CD4-positive, alpha-beta memory T cell (primary cell): ENCODE results near the gene NR3C2. TPM values are rescaled to one million over a fixed set of nuclear protein-coding genes. Genes with fewer than 3 reads are reported as not detected.
A peak's percentile ranks its signal among the peaks of the same experiment; 100 is the strongest.

ENCODE experiments used
- CTCF ChIA-PET: fragments of 350-600 bp; sonication (Branson Sonifier 250); formaldehyde crosslinking; loops from one replicate; lab custom pipeline; 2021; ENCODE audit warnings: inconsistent platforms; ENCODE audit not compliant: partially characterized antibody; lab: Charles Lee
- POLR2A ChIA-PET: fragments of 350-600 bp; sonication (Branson Sonifier 250); formaldehyde crosslinking; loops from one replicate; lab custom pipeline; 2021; ENCODE audit not compliant: partially characterized antibody; lab: Charles Lee
- DNase-seq, 5 donors: peaks; one replicate each; pipeline versions ENCODE4 v3.0.0 to v3.0.0-alpha.2; 2020 to 2022; ENCODE audit warnings: mixed read lengths in 1 of 5
- H3K27ac ChIP-seq: one replicate; pipeline ENCODE4 v1.7.0; 2013; ENCODE audit warnings: low read depth, low read length
- H3K27me3 ChIP-seq: 2 replicates; pipeline ENCODE4 v1.7.0; 2013; ENCODE audit warnings: mild to moderate bottlenecking, low read length, moderate library complexity; ENCODE audit not compliant: insufficient read depth
- H3K36me3 ChIP-seq: 2 replicates; pipeline ENCODE4 v1.7.0; 2013; ENCODE audit warnings: mild to moderate bottlenecking, low read length, moderate library complexity; ENCODE audit not compliant: insufficient read depth
- H3K4me1 ChIP-seq: 2 replicates; pipeline ENCODE4 v1.7.0; 2013; ENCODE audit warnings: mild to moderate bottlenecking, low read length, moderate library complexity; ENCODE audit not compliant: insufficient read depth
- H3K4me3 ChIP-seq, 2 donors: one replicate each; pipeline ENCODE4 v1.7.0; 2013; ENCODE audit warnings: low read length in 2 of 2, mild to moderate bottlenecking in 1 of 2
- H3K9me3 ChIP-seq, 2 donors: one replicate each; pipeline ENCODE4 v1.7.0; 2013; ENCODE audit warnings: low read length in 2 of 2, control low read depth in 1 of 2; ENCODE audit not compliant: control insufficient read depth in 1 of 2
- H3K27ac Mint-ChIP-seq, 7 donors: one replicate each; pipeline ENCODE4 v1.8.0; 2020 to 2021; ENCODE audit warnings: mixed read lengths in 7 of 7, mild to moderate bottlenecking in 6 of 7, inconsistent platforms in 3 of 7, moderate library complexity in 3 of 7
- H3K27me3 Mint-ChIP-seq, 2 donors: one replicate each; pipeline ENCODE4 v1.8.0; 2020 to 2021; ENCODE audit warnings: mixed read lengths in 2 of 2
- H3K36me3 Mint-ChIP-seq, 2 donors: one replicate each; pipeline ENCODE4 v1.8.0; 2020 to 2021; ENCODE audit warnings: mixed read lengths in 2 of 2, inconsistent platforms in 1 of 2, mild to moderate bottlenecking in 1 of 2
- H3K4me1 Mint-ChIP-seq, 4 donors: one replicate each; pipeline ENCODE4 v1.8.0; 2020 to 2021; ENCODE audit warnings: mixed read lengths in 4 of 4, mild to moderate bottlenecking in 1 of 4
- H3K4me3 Mint-ChIP-seq, 8 donors: one replicate each; pipeline ENCODE4 v1.8.0; 2020 to 2021; ENCODE audit warnings: mixed read lengths in 8 of 8, mild to moderate bottlenecking in 7 of 8, moderate library complexity in 6 of 8, inconsistent platforms in 3 of 8
- H3K9me3 Mint-ChIP-seq, 8 donors: one replicate each; pipeline ENCODE4 v1.8.0; 2020 to 2021; ENCODE audit warnings: mixed read lengths in 8 of 8, mild to moderate bottlenecking in 5 of 8, inconsistent platforms in 3 of 8, moderate library complexity in 1 of 8
- intact Hi-C: fragments of 100-400 bp; cut with micrococcal nuclease; formaldehyde crosslinking; loops from one replicate; pipeline ENCODE4 v1.15.1; 2023
- polyA plus RNA-seq, 2 donors: library from polyadenylated mRNA; unstranded; fragments of 300-500 nt; fragmentation: Illumina TruSeq; gene quantifications; one replicate each; pipeline ENCODE4 v1.2.3, GENCODE V29; 2021
- total RNA-seq, 2 experiments: library from RNA; stranded (reverse); gene quantifications; one replicate each; pipeline ENCODE4 v1.2.3, GENCODE V29; 2021

NR3C2 gene
- total and polyA plus RNA-seq, 4 experiments from 2014 or later: 4.9 to 50.9 (median 26.8) TPM

- peaks cover 46% of the 10 kb centered on the region for H3K4me1 ChIP-seq
- H3K27me3 ChIP-seq: no peaks in the 10 kb centered on the region
- H3K36me3 ChIP-seq: no peaks in the 10 kb centered on the region
- Mint-ChIP-seq H3K4me3 (peak overlapping the region; percentile 99 to 100 (median 100)), H3K27ac (peak overlapping the region; percentile 85 to 99 (median 94)), H3K9me3 (no peaks in the 10 kb centered on the region), H3K4me1 (peaks cover 37 to 60% (median 42%) of the 10 kb centered on the region in 4 donors), H3K36me3 (peaks cover 0 to 21% of the 10 kb centered on the region in 2 donors), H3K27me3 (no peaks in the 10 kb centered on the region)
- CTCF ChIA-PET: interaction anchor here (0.7 to 2.4 kb wide), 6 partner anchors 9 to 520 kb away, joined by 3 to 13 read pairs (median 6); no protein-coding TSS in a partner anchor
- H3K4me3 ChIP-seq: peak overlapping the region; percentile 27 to 97
- POLR2A ChIA-PET: interaction anchor here (0.7 to 7.1 kb wide), 14 partner anchors 11 to 827 kb away, joined by 3 to 129 read pairs (median 17); partner anchors contain the start of genes ARHGAP10 and TMEM184C
- intact Hi-C loops: loop anchor here (5.0 kb wide), 1 partner anchor 827 kb away; the partner anchor contains the start of gene TMEM184C
- peak overlapping the region; percentile 92 for H3K27ac ChIP-seq
- no peaks in the 10 kb centered on the region for H3K9me3 ChIP-seq
- peak; percentile 55 to 69 (median 65) for DNase-seq
These were observed 2.3 kb upstream of the NR3C2 start for GRCh38 chr4:148444296-148445070.

GRCh38 chr4:148443512-148444295 lies 1.5 kb upstream of the NR3C2 start:
- POLR2A ChIA-PET: interaction anchor here (0.6 to 7.1 kb wide), 27 partner anchors 10 to 826 kb away, joined by 3 to 129 read pairs (median 8); partner anchors contain the start of genes ARHGAP10, PRMT9 and TMEM184C
- Histone ChIP-seq H3K4me3 (peak overlapping the region; percentile 82 to 97), H3K27me3 (no peaks in the 10 kb centered on the region), H3K4me1 (peaks cover 54% of the 10 kb centered on the region), H3K9me3 (no peaks in the 10 kb centered on the region), H3K36me3 (no peaks in the 10 kb centered on the region), H3K27ac (peak overlapping the region; percentile 92)
- intact Hi-C loops: loop anchor here (2.0 to 5.0 kb wide), 2 partner anchors 713 to 826 kb away; partner anchors contain the start of gene TMEM184C
- H3K27ac Mint-ChIP-seq: peak overlapping the region; percentile 98 to 99 (median 99)
- H3K4me1 Mint-ChIP-seq: peaks cover 41 to 66% (median 46%) of the 10 kb centered on the region in 4 donors
- H3K27me3 Mint-ChIP-seq: no peaks in the 10 kb centered on the region
- H3K36me3 Mint-ChIP-seq: peaks cover 0 to 21% of the 10 kb centered on the region in 2 donors
- CTCF ChIA-PET: interaction anchor here (0.6 to 2.4 kb wide), 11 partner anchors 9 to 711 kb away, joined by 3 to 13 read pairs (median 6); partner anchors contain the start of gene ARHGAP10
- no peaks in the 10 kb centered on the region for H3K9me3 Mint-ChIP-seq
- peak; percentile 30 to 64 (median 37) for DNase-seq
- H3K4me3 Mint-ChIP-seq: peak overlapping the region; percentile 99 to 100 (median 100)

- Mint-ChIP-seq H3K9me3 (no peaks in the 10 kb centered on the region), H3K27ac (peak overlapping the region; percentile 98 to 99 (median 99)), H3K27me3 (no peaks in the 10 kb centered on the region), H3K4me3 (peak overlapping the region; percentile 99 to 100 (median 100)), H3K36me3 (peaks cover 0 to 21% of the 10 kb centered on the region in 2 donors), H3K4me1 (peaks cover 45 to 73% (median 52%) of the 10 kb centered on the region in 4 donors)
- DNase-seq: no peak
- ChIA-PET CTCF (interaction anchor here (0.6 to 2.4 kb wide), 11 partner anchors 8 to 711 kb away, joined by 3 to 13 read pairs (median 6); partner anchors contain the start of gene ARHGAP10), POLR2A (interaction anchor here (0.6 to 7.1 kb wide), 36 partner anchors 10 to 825 kb away, joined by 3 to 129 read pairs (median 6); partner anchors contain the start of genes ARHGAP10, PRMT9 and TMEM184C)
- H3K4me3 ChIP-seq: peak overlapping the region; percentile 82 to 97
- no peaks in the 10 kb centered on the region for H3K27me3 ChIP-seq
- no peaks in the 10 kb centered on the region for H3K9me3 ChIP-seq
- intact Hi-C loops: loop anchor here (1.0 to 5.0 kb wide), 5 partner anchors 67 to 826 kb away; partner anchors contain the start of genes PRMT9 and TMEM184C
- peaks cover 55% of the 10 kb centered on the region for H3K4me1 ChIP-seq
- peak overlapping the region; percentile 92 for H3K27ac ChIP-seq
- H3K36me3 ChIP-seq: no peaks in the 10 kb centered on the region
These were observed 758 bp upstream of the NR3C2 start for GRCh38 chr4:148442832-148443511.

- Histone ChIP-seq H3K36me3 (no peaks in the 10 kb centered on the region), H3K27ac (peak overlapping the region; percentile 92), H3K4me1 (peaks cover 49% of the 10 kb centered on the region), H3K27me3 (no peaks in the 10 kb centered on the region), H3K9me3 (no peaks in the 10 kb centered on the region), H3K4me3 (peak overlapping the region; percentile 73 to 97)
- H3K36me3 Mint-ChIP-seq: peaks cover 1 to 22% of the 10 kb centered on the region in 2 donors
- no peaks in the 10 kb centered on the region for H3K9me3 Mint-ChIP-seq
- no peak for DNase-seq
- H3K27me3 Mint-ChIP-seq: no peaks in the 10 kb centered on the region
- peak overlapping the region; percentile 99 to 100 (median 100) for H3K4me3 Mint-ChIP-seq
- intact Hi-C loops: loop anchor here (5.0 kb wide), 1 partner anchor 824 kb away; the partner anchor contains the start of gene TMEM184C
- ChIA-PET POLR2A (interaction anchor here (1.0 to 7.1 kb wide), 17 partner anchors 8 to 758 kb away, joined by 3 to 129 read pairs (median 10); partner anchors contain the start of genes ARHGAP10 and PRMT9), CTCF (interaction anchor here (0.8 to 2.4 kb wide), 4 partner anchors 9 to 389 kb away, joined by 3 to 9 read pairs (median 3); no protein-coding TSS in a partner anchor)
- H3K27ac Mint-ChIP-seq: peak overlapping the region; percentile 61 to 99 (median 98)
- H3K4me1 Mint-ChIP-seq: peaks cover 40 to 68% (median 47%) of the 10 kb centered on the region in 4 donors
These were observed 609 bp downstream of the NR3C2 start for GRCh38 chr4:148441624-148441985.

GRCh38 chr4:148438047-148438446 lies 4.2 kb downstream of the NR3C2 start:
- no peaks in the 10 kb centered on the region for H3K9me3 Mint-ChIP-seq
- Histone ChIP-seq H3K9me3 (no peaks in the 10 kb centered on the region), H3K4me1 (peaks cover 73% of the 10 kb centered on the region), H3K27ac (no peak overlapping the region), H3K27me3 (no peaks in the 10 kb centered on the region), H3K4me3 (no peak overlapping the region), H3K36me3 (no peaks in the 10 kb centered on the region)
- intact Hi-C loops: no loop called here
- no peak overlapping the region for H3K27ac Mint-ChIP-seq
- no peaks in the 10 kb centered on the region for H3K27me3 Mint-ChIP-seq
- CTCF ChIA-PET: no interaction called here
- peaks cover 55 to 90% (median 63%) of the 10 kb centered on the region in 4 donors for H3K4me1 Mint-ChIP-seq
- H3K4me3 Mint-ChIP-seq: peak overlapping the region in 2 of 8 donors; percentile 11 to 56
- POLR2A ChIA-PET: no interaction called here
- H3K36me3 Mint-ChIP-seq: peaks cover 22 to 34% of the 10 kb centered on the region in 2 donors
- no peak for DNase-seq

GRCh38 chr4:148437439-148437838 lies 4.8 kb downstream of the NR3C2 start:
- CTCF ChIA-PET: no interaction called here
- Histone ChIP-seq H3K27me3 (no peaks in the 10 kb centered on the region), H3K36me3 (no peaks in the 10 kb centered on the region), H3K4me3 (no peak overlapping the region), H3K4me1 (peaks cover 79% of the 10 kb centered on the region), H3K9me3 (no peaks in the 10 kb centered on the region), H3K27ac (no peak overlapping the region)
- peaks cover 22 to 28% of the 10 kb centered on the region in 2 donors for H3K36me3 Mint-ChIP-seq
- H3K9me3 Mint-ChIP-seq: no peaks in the 10 kb centered on the region
- no peaks in the 10 kb centered on the region for H3K27me3 Mint-ChIP-seq
- no peak for DNase-seq
- peaks cover 57 to 91% (median 67%) of the 10 kb centered on the region in 4 donors for H3K4me1 Mint-ChIP-seq
- POLR2A ChIA-PET: no interaction called here
- no peak overlapping the region for H3K27ac Mint-ChIP-seq
- intact Hi-C loops: no loop called here
- peak overlapping the region in 2 of 8 donors; percentile 5 to 11 for H3K4me3 Mint-ChIP-seq
